ENCODE results near the gene ZNF492. TPM values are rescaled to one million over a fixed set of nuclear protein-coding genes. Genes with fewer than 3 reads are reported as not detected.

Gene ZNF492
- total RNA-seq, 4 donors from 2014 or later = 0.13 to 0.59 (median 0.22) TPM; not detected in 1

DNA sequence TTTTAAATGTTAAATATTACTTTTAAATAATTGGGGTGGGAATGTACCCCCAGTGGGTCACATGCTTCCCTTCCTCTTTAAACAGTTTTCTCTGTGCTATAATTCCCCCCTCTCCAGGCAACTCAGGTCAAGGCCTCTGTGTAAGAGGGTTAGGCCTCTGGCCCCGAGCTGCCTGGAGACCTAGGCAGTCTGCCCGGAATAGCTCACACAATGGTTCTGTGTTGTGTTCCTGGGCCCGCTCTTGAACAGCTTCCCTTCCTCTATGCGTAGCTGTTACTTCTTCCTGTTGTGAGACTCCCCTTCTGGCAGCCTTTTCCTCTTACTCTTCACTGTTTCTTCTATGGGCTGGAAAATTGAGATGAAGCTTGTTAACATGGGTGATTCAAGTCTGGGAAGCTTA is 14.8 kb upstream of the ZNF492 start:
- H3K27ac ChIP-seq = peak overlapping the region in 1 of 3 donors; percentile 7
- 52 to 70% methylated on average over 4 of the region's 4 CpGs for WGBS, 2 donors
- DNase-seq = no peak
- H3K36me3 ChIP-seq = no peaks in the 10 kb centered on the region
- H3K27me3 ChIP-seq = no peaks in the 10 kb centered on the region
- H3K4me3 ChIP-seq (replicated peaks in 1 of 3) = no peak overlapping the region
- H3K4me1 ChIP-seq = no peaks in the 10 kb centered on the region
- no peaks in the 10 kb centered on the region for H3K9me3 ChIP-seq
- TF ChIP-seq, protein P1, sequence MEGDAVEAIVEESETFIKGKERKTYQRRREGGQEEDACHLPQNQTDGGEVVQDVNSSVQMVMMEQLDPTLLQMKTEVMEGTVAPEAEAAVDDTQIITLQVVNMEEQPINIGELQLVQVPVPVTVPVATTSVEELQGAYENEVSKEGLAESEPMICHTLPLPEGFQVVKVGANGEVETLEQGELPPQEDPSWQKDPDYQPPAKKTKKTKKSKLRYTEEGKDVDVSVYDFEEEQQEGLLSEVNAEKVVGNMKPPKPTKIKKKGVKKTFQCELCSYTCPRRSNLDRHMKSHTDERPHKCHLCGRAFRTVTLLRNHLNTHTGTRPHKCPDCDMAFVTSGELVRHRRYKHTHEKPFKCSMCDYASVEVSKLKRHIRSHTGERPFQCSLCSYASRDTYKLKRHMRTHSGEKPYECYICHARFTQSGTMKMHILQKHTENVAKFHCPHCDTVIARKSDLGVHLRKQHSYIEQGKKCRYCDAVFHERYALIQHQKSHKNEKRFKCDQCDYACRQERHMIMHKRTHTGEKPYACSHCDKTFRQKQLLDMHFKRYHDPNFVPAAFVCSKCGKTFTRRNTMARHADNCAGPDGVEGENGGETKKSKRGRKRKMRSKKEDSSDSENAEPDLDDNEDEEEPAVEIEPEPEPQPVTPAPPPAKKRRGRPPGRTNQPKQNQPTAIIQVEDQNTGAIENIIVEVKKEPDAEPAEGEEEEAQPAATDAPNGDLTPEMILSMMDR (IDR thresholded peaks at IDR 0.05) = no peak
- TF ChIP-seq POLR2A (IDR thresholded peaks at IDR 0.05) = no peak
- intact Hi-C loops (cut with DNase I) = no loop called here

DNA sequence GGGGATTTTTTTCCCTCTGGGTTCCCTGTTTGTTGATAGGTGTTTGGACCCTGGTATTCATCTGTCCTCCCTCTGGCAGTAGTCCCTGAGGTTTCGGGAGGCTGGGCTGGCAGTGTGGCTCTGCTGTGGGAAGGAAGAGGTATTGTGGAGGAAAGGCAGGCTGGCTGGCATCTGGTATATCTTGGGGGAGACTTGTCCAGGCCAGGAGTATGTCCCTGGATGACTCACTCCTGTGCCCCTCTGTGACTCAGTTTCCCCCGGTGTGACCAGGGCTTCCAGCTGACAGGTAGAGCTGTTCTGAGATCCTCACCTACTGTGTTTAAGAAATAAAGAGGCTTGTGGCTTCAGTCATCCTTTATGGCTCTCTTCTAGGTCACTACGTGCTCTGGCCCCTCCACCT is 14.2 kb upstream of the ZNF492 start:
- 90 to 91% methylated on average over 2 to 3 of the region's 3 CpGs for WGBS, 2 donors
- no peak overlapping the region for H3K4me3 ChIP-seq (replicated peaks in 1 of 3)
- no peaks in the 10 kb centered on the region for H3K36me3 ChIP-seq
- H3K4me1 ChIP-seq = no peaks in the 10 kb centered on the region
- intact Hi-C loops (cut with DNase I) = no loop called here
- peak overlapping the region in 1 of 3 donors; percentile 7 for H3K27ac ChIP-seq
- H3K9me3 ChIP-seq = no peaks in the 10 kb centered on the region
- TF ChIP-seq, protein P1 (IDR thresholded peaks at IDR 0.05) = no peak
- TF ChIP-seq POLR2A (IDR thresholded peaks at IDR 0.05) = no peak
- DNase-seq = no peak
- no peaks in the 10 kb centered on the region for H3K27me3 ChIP-seq

DNA sequence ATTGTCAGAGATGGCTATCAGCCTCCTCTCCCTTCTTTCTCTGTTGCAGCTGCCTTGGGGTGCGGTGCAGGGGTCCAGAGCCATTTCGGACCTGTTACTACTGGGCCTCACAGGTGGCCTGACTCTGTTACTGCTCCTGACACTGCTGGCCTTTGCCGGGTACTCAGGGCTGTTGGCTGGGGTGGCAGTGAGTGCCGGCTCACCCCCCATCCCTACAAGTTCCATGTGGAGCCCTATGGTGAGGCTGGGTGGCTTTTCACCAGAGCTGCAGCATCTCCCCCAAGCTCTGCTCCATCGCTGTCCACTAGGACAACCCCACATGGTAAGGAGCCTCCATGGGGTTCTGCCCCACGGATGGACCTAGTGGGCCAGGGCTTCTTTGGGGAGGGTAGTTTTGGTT is 13.7 kb upstream of the ZNF492 start:
- Histone ChIP-seq H3K9me3 (no peaks in the 10 kb centered on the region), H3K27me3 (no peaks in the 10 kb centered on the region), H3K4me3 (replicated peaks in 1 of 3) (no peak overlapping the region), H3K4me1 (no peaks in the 10 kb centered on the region), H3K36me3 (no peaks in the 10 kb centered on the region), H3K27ac (no peak overlapping the region)
- DNase-seq = no peak
- intact Hi-C loops (cut with DNase I) = no loop called here
- TF ChIP-seq, protein P1 (IDR thresholded peaks at IDR 0.05) = no peak
- TF ChIP-seq POLR2A (IDR thresholded peaks at IDR 0.05) = no peak
- 80 to 96% methylated on average over 1 to 6 of the region's 6 CpGs for WGBS, 2 donors

DNA sequence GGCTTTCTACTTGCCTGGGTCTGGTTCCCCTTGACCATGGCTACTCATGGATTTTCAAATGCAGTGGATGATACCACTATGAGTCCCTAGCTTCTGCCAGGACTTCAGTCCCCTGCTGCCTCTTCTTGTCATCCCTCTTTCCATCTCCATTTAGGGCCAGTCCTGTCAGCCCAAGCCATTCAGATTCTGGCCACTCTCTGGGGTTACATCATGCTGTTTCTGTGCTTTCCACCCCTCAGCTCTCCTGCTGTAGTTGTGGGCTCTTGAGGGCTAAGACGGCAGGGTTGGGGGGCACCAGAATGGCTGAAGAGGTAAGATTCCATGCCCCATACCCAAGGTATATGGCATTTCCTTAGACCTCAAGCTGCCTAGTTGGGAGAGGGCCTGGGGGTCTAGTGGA is 13.2 kb upstream of the ZNF492 start:
- H3K36me3 ChIP-seq = no peaks in the 10 kb centered on the region
- intact Hi-C loops (cut with DNase I) = no loop called here
- no peak overlapping the region for H3K27ac ChIP-seq
- no peak overlapping the region for H3K4me3 ChIP-seq (replicated peaks in 1 of 3)
- 83 to 100% methylated on average over 1 of the region's 1 CpG for whole genome bisulfite sequencing, 2 donors
- no peak for DNase-seq
- no peaks in the 10 kb centered on the region for H3K9me3 ChIP-seq
- no peak for TF ChIP-seq POLR2A (IDR thresholded peaks at IDR 0.05)
- no peaks in the 10 kb centered on the region for H3K4me1 ChIP-seq
- no peaks in the 10 kb centered on the region for H3K27me3 ChIP-seq

DNA sequence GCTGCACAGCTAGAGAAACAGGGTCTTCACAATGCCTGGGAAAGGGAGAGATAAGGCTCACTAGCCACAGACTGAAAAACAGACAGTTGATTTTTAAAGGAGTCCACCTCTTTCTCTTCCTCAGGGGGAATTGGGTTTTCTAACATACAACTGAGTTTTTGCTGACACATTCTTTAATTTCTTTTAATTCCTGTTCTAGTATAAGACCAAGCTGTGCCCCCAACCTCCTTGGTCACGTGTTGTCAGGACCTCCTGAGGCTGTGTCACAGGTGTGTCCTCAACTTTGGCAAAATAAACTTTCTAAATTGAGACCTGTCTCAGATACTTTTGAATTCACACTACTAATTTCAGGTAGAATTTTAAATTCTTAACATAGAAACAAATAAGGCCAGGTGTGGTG is 12.1 kb upstream of the ZNF492 start:
- WGBS, 2 donors = 78 to 84% methylated on average over 1 of the region's 1 CpG
- H3K4me3 ChIP-seq (replicated peaks in 1 of 3) = no peak overlapping the region
- intact Hi-C loops (cut with DNase I) = no loop called here
- TF ChIP-seq, protein P1 (IDR thresholded peaks at IDR 0.05) = no peak
- TF ChIP-seq POLR2A (IDR thresholded peaks at IDR 0.05) = no peak
- no peaks in the 10 kb centered on the region for H3K27me3 ChIP-seq
- DNase-seq = no peak
- H3K27ac ChIP-seq = no peak overlapping the region
- no peaks in the 10 kb centered on the region for H3K9me3 ChIP-seq
- no peaks in the 10 kb centered on the region for H3K36me3 ChIP-seq
- no peaks in the 10 kb centered on the region for H3K4me1 ChIP-seq
